Ishikawa (cell line): ENCODE measurements around the gene CES3.

ENCODE experiments used
- CEBPB ChIP-seq: IDR thresholded peaks from 2 replicates; pipeline ENCODE4 v1.6.1; 2012
- CREB1 ChIP-seq: IDR thresholded peaks from 2 replicates; pipeline ENCODE4 v1.6.1; 2012; ENCODE audit warnings: low read depth
- EGR1 ChIP-seq: IDR thresholded peaks from 2 replicates; pipeline ENCODE4 v1.6.1; 2012
- EP300 ChIP-seq: IDR thresholded peaks from 2 replicates; pipeline ENCODE4 v1.6.1; 2012; ENCODE audit warnings: borderline replicate concordance
- FOXM1 ChIP-seq: IDR thresholded peaks from 2 replicates; pipeline ENCODE4 v1.6.1; 2012; ENCODE audit warnings: low read depth, borderline replicate concordance
- NFIC ChIP-seq: IDR thresholded peaks from 2 replicates; pipeline ENCODE4 v1.6.1; 2012
- RAD21 ChIP-seq: IDR thresholded peaks from 2 replicates; pipeline ENCODE4 v1.6.1; 2012; ENCODE audit warnings: low read depth
- TAF1 ChIP-seq: IDR thresholded peaks from 2 replicates; pipeline ENCODE4 v1.6.1; 2012; ENCODE audit warnings: low read depth, mild to moderate bottlenecking
- TCF12 ChIP-seq: IDR thresholded peaks from 2 replicates; pipeline ENCODE4 v1.6.1; 2012; ENCODE audit warnings: low read depth
- TEAD4 ChIP-seq: IDR thresholded peaks from 2 replicates; pipeline ENCODE4 v1.6.1; 2012
- YY1 ChIP-seq: IDR thresholded peaks from 2 replicates; pipeline ENCODE4 v1.6.1; 2012; ENCODE audit warnings: low read depth
- ZBTB7A ChIP-seq: IDR thresholded peaks from 2 replicates; pipeline ENCODE4 v1.6.1; 2012; ENCODE audit warnings: low read depth
- TF ChIP-seq, protein P1 (sequence below): IDR thresholded peaks from 2 replicates; pipeline ENCODE4 v1.6.1; 2012
- TF ChIP-seq, protein P2 (sequence below): IDR thresholded peaks from 2 replicates; pipeline ENCODE4 v1.6.1; 2012; ENCODE audit warnings: low read depth, mild to moderate bottlenecking
- TF ChIP-seq, protein P3 (sequence below): IDR thresholded peaks from 2 replicates; pipeline ENCODE4 v1.6.1; 2012

Gene CES3

DNA sequence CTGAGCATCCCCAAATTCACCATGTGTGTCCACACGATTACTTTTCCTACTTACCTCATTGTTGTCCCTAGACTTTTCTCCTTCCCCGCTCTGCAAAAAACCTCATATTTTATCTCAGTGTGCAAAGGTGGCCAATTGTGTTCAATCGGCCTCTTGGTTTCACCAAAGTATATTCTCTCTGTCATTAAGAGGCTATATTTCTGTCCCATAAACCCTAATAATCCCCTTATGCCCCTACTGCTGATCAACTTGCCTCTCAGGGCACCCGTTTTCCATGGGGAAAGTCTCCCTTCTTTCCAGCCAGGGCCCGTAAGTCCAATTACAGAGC, 14.1 kb upstream of the CES3 start:
- TF ChIP-seq NFIC (no peak), CREB1 (no peak), YY1 (no peak), TCF12 (no peak), ZBTB7A (no peak), EP300 (no peak), FOXM1 (no peak), TAF1 (no peak), CEBPB (no peak)
- TF ChIP-seq, protein P1, sequence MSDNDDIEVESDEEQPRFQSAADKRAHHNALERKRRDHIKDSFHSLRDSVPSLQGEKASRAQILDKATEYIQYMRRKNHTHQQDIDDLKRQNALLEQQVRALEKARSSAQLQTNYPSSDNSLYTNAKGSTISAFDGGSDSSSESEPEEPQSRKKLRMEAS, result no peak
- TF ChIP-seq, protein P2, sequence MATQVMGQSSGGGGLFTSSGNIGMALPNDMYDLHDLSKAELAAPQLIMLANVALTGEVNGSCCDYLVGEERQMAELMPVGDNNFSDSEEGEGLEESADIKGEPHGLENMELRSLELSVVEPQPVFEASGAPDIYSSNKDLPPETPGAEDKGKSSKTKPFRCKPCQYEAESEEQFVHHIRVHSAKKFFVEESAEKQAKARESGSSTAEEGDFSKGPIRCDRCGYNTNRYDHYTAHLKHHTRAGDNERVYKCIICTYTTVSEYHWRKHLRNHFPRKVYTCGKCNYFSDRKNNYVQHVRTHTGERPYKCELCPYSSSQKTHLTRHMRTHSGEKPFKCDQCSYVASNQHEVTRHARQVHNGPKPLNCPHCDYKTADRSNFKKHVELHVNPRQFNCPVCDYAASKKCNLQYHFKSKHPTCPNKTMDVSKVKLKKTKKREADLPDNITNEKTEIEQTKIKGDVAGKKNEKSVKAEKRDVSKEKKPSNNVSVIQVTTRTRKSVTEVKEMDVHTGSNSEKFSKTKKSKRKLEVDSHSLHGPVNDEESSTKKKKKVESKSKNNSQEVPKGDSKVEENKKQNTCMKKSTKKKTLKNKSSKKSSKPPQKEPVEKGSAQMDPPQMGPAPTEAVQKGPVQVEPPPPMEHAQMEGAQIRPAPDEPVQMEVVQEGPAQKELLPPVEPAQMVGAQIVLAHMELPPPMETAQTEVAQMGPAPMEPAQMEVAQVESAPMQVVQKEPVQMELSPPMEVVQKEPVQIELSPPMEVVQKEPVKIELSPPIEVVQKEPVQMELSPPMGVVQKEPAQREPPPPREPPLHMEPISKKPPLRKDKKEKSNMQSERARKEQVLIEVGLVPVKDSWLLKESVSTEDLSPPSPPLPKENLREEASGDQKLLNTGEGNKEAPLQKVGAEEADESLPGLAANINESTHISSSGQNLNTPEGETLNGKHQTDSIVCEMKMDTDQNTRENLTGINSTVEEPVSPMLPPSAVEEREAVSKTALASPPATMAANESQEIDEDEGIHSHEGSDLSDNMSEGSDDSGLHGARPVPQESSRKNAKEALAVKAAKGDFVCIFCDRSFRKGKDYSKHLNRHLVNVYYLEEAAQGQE, result no peak

DNA sequence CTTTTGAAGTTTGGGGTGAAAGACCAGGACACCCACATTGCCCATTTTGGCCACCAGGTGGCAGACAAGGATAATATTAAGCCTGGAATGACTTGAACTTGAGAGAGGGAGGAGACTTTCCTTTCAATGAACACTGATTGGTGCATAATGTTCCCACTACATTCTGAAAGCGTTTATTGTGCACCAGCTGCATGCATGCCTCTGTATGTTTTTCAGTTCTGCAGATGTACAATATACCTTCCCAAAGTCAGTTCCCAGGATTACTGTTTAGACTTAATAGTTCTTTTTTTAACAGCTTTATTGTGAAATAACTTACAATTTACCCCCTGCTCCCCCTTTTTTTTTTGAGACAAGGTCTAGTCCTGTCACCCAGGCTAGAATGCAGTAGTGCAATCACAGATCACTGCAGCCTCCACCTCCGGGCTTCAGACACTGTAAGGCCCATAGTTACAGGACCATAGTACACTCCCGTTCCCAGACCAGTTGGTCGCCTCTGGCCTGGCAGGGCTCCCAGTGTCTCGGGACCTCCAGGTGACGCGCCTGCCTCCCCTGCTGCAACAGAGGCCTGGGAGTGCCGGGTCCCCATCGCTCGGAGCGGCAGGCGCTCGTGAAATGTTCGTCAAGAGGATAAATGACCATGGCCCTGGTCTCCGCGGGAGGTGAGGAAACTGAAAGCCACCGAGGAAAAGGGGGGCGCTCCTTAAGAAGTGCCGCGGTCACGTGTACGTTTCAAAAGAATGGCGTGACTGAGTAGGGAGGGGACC, 13.6 kb upstream of the CES3 start:
- TF ChIP-seq, protein P3, sequence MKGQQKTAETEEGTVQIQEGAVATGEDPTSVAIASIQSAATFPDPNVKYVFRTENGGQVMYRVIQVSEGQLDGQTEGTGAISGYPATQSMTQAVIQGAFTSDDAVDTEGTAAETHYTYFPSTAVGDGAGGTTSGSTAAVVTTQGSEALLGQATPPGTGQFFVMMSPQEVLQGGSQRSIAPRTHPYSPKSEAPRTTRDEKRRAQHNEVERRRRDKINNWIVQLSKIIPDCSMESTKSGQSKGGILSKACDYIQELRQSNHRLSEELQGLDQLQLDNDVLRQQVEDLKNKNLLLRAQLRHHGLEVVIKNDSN, result no peak
- TF ChIP-seq YY1, result no peak
- no peak for TF ChIP-seq NFIC
- no peak for TF ChIP-seq CREB1
- TF ChIP-seq RAD21, result peak; percentile 84
- no peak for TF ChIP-seq TAF1
- TF ChIP-seq EP300, result no peak
- TF ChIP-seq, protein P2, result no peak

DNA sequence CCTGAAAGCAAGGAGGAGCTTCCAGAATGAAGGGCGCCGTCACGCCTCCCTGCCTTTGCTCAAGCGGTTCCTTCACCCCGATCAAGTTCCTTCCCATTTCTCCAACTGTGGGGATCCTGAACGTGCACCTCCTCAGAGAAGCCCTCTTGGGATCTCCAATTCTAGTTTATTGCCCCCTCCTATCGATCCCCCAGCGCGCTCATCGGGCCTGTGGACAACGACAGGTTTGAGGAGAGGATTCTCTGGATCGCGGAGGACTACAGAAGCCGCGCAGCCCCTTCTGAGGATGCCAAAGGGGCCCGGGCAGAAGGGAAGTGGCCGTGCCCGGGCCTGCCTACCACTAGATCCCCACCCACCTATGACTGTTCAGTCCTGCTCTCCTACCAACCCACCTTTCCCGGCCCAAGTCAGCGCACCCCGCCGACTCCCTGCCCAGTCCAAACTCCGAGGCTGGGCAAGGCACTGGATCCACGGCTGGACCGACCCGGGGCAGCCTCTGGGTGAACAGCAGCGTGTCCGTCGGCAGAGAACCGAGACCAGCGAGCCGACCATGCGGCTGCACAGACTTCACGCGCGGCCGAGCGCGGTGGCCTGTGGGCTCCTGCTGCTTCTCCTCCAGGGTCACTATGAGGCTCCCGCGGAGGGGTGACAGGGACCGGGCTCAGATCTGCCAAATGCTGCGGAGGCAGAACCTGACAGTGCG, 12.8 kb upstream of the CES3 start:
- TF ChIP-seq EP300, result no peak
- no peak for TF ChIP-seq FOXM1
- TF ChIP-seq NFIC, result no peak
- TF ChIP-seq ZBTB7A, result no peak
- no peak for TF ChIP-seq EGR1

DNA sequence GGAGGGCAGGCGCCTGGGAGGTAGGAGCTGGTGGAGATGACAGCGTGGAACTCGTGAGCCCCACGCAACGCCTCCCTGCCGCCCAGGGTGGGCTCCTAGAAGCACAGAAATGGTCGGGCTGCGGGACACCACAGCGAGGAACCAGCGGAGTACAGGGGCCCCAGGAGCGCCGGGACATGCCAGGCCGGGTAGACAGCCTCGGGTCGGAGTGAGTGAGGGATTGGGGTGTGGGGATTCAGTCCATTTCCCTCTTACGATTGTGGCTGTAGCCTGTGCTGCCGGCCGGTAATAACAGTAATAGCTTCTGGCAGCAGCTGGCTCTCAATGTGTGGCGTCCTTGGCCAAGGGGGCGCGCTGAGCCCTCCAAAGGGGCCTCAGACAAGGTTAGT, 12.2 kb upstream of the CES3 start:
- TF ChIP-seq TEAD4 (no peak), EP300 (no peak), TCF12 (no peak), FOXM1 (no peak), NFIC (no peak), CREB1 (no peak), YY1 (no peak), CEBPB (no peak), RAD21 (no peak), TAF1 (no peak), EGR1 (no peak), ZBTB7A (no peak)
- TF ChIP-seq, protein P3, result no peak
- TF ChIP-seq, protein P1, result no peak
- TF ChIP-seq, protein P2, result no peak
